Astrocyte of the spinal cord (primary cell): ENCODE measurements around the gene GPR63.
A peak's percentile ranks its signal among the peaks of the same experiment; 100 is the strongest.

Experiments
- DNase-seq: peaks from one replicate; pipeline ENCODE4 v3.0.0; 2011; ENCODE audit warnings: low read depth, low spot score
- H3K4me3 ChIP-seq: 2 replicates; pipeline ENCODE4 v1.5.1; 2011; ENCODE audit warnings: low read depth, mild to moderate bottlenecking, low read length, moderate library complexity
- in situ Hi-C: cut with HindIII; loops from 2 replicates; pipeline ENCODE4 v1.10.0; 2017; ENCODE audit warnings: low sequenced_read_pairs
- TF ChIP-seq, protein P1 (sequence below): IDR thresholded peaks from 2 replicates; pipeline ENCODE4 v1.5.1; 2012; ENCODE audit warnings: low read depth, mild to moderate bottlenecking, low read length, inconsistent platforms

GPR63 gene

DNA sequence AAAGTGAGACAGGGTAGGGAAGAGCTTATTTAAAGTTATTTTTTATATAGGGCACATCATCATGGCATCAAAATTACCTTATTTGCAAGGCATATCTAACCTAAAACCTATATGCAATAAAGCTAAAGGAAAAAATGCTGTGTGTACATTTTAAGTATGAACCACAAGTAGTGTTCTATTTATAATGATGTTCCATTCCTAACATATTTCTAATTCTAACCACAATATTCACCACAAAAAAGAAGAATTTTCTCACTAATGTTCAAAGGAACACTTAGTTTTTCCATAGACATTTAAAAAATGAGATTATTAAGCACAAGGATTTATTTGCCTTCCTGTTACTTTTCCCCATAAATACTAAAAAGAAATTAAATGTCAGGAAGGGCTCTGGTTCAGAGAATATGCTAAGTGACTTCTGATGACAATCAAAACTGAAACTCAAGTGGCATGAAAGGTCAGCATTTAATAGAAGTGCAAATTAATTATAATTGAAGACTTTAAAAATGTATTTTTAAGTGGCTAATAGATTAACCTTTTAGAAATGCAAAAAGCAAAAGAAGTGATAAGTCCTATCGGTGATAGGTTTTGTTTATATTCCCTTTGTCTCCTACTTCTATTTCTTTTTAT, 25.1 kb downstream of the GPR63 start:
- TF ChIP-seq, protein P1, sequence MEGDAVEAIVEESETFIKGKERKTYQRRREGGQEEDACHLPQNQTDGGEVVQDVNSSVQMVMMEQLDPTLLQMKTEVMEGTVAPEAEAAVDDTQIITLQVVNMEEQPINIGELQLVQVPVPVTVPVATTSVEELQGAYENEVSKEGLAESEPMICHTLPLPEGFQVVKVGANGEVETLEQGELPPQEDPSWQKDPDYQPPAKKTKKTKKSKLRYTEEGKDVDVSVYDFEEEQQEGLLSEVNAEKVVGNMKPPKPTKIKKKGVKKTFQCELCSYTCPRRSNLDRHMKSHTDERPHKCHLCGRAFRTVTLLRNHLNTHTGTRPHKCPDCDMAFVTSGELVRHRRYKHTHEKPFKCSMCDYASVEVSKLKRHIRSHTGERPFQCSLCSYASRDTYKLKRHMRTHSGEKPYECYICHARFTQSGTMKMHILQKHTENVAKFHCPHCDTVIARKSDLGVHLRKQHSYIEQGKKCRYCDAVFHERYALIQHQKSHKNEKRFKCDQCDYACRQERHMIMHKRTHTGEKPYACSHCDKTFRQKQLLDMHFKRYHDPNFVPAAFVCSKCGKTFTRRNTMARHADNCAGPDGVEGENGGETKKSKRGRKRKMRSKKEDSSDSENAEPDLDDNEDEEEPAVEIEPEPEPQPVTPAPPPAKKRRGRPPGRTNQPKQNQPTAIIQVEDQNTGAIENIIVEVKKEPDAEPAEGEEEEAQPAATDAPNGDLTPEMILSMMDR = no peak
- in situ Hi-C loops = no loop called here
- H3K4me3 ChIP-seq = no peak overlapping the region
- DNase-seq = peak; percentile 54

DNA sequence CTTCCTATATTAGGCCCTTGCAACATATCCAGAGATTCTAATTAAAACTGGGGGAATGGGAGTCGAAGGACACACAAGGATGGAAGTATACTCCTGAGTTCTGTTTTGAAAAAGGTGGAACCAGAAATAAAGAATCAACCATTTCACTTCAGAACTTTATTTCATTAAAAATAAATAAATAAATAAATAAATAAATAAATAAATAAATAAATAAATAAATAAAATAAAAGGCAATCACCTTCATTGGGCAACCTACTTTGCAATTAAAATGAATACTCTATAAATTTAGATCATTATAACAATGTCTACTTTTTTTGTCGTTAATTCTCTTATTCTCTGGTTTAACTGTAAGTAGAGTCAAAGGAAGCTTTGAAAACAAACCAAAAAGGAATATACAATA, 25.6 kb downstream of the GPR63 start:
- DNase-seq = no peak
- in situ Hi-C loops = no loop called here
- no peak overlapping the region for H3K4me3 ChIP-seq
- TF ChIP-seq, protein P1 = no peak

DNA sequence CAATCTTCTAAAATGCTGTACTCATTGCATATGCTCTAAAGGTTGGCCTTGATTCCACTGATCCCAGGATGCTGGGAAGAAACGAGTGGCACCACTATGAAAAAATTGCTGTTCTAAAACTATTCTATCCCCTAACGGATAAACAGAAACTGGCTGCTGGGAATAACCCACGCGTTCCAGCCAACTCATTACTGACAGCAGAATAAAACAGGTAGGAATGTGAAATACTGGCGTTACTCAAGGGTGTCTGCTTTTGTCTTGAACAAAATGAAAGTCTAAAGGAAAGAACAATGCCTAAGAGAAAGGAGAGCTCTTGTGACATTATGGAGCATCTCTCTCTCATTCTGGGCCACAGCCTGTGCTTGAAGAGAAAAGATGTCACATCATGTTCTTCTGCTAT, 26.1 kb downstream of the GPR63 start:
- TF ChIP-seq, protein P1 = no peak
- H3K4me3 ChIP-seq = no peak overlapping the region
- in situ Hi-C loops = no loop called here
- DNase-seq = no peak

DNA sequence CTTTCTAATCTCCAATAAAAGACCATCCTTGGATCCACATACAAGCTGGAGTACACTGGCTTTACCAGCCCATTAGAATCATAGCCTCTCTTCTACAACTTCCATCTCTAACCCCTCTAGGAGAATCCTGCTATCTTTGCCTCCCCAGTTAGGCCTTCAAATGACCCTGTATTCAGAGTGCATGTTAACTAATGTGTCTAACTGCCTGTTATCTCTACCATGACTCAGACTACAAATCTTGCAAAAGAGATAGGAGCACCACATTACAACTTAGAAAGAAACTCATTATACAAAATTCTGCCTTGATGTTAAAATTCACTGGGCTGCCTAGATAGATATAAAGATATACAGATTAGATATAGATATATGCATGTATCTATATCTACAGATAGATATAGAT, 28.2 kb downstream of the GPR63 start:
- H3K4me3 ChIP-seq = no peak overlapping the region
- TF ChIP-seq, protein P1 = no peak
- DNase-seq = no peak
- in situ Hi-C loops = no loop called here

DNA sequence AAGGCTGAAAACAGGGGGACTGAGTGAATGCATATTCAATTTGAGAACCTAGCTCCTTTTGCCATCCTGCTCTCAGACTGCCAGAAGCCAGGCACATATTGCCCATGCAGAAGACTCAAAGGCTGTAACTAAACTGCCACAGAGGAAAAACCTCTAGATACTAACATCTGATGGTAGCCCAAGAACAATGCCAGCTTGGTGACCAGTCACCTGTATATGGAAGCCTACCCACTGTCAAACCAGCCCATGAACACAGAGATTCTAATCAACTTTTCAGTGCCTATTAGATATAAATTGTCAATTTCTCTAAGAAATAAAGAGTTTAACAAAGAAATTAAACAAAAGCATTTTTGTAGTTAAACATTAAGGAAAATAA, 34.2 kb downstream of the GPR63 start:
- TF ChIP-seq, protein P1 = no peak
- H3K4me3 ChIP-seq = no peak overlapping the region
- in situ Hi-C loops = no loop called here
- DNase-seq = no peak

DNA sequence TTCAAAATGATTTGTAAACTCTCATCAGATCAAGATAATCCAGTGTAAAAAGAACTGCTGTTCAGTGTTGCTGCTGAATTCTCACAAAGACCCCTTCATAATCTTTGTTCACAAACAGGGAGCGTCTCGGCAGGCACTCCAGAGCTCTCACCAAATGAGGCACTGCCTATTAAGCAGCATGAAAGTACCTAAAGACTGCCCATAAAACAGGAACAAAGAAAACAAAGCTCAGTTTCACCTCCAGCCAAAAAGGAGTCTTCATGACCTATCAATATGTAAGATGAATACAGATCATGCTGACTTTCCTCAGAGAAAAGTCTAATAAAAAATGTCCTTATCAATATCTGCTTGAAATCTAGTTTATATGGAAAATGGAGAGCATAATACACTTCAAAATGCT, 41.8 kb downstream of the GPR63 start:
- in situ Hi-C loops = no loop called here
- DNase-seq = no peak
- H3K4me3 ChIP-seq = no peak overlapping the region
- TF ChIP-seq, protein P1 = no peak

DNA sequence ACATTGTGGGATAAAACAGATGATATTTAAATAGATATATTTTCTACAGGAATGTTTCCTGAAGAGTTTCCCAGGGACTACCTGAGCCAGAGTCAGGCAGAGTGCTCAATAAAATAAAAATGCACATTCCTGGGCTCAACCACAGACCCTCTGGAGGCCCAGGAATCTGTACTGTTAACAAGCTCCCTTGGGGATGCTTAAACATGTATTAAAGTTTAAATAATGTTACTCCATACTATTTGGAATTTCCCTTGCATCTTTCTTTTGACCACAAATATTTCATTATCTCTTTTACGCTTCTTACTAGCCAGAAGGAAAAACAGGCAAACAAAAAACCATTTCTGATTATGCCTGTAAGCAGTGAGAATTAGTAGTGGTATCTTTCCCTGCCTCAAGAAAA, 42.3 kb downstream of the GPR63 start:
- no peak overlapping the region for H3K4me3 ChIP-seq
- in situ Hi-C loops = no loop called here
- TF ChIP-seq, protein P1 = no peak
- peak; percentile 30 for DNase-seq
